Transverse colon (tissue), 4 donors: ENCODE data around the gene CD320. TPM values are rescaled to one million over a fixed set of nuclear protein-coding genes. Genes with fewer than 3 reads are reported as not detected.
"Not testable (repeated sequence)": the region's sequence is repeated elsewhere in the genome, so short reads cannot be mapped to it uniquely, and the experiment has no call there.

Source experiments
- DNase-seq: peaks from one replicate; pipeline ENCODE4 v3.0.0-alpha.2; 2019
- H3K27ac ChIP-seq, 4 donors: fragments of 200-600 bp; sonication (generic); 2 replicates each; pipeline ENCODE4 v1.5.1; 2016 to 2018; ENCODE audit warnings: inconsistent platforms in 4 of 4
- H3K27me3 ChIP-seq: fragments of 200-600 bp; sonication (generic); 2 replicates; pipeline ENCODE4 v1.5.1; 2017; ENCODE audit warnings: inconsistent platforms
- H3K36me3 ChIP-seq, 4 donors: fragments of 200-600 bp; sonication (generic); 2 replicates each; pipeline ENCODE4 v1.5.1; 2017 to 2019; ENCODE audit warnings: inconsistent platforms in 4 of 4
- H3K4me1 ChIP-seq, 4 donors: fragments of 200-600 bp; sonication (generic); 2 replicates each; pipeline ENCODE4 v1.5.1; 2017 to 2020; ENCODE audit warnings: inconsistent platforms in 4 of 4
- H3K4me3 ChIP-seq, 4 donors: fragments of 200-600 bp; sonication (generic); 1 replicate in 1 of 4; 2 replicates in 3 of 4; pipeline versions ENCODE4 v1.5.1 to v1.6.1; 2017 to 2019; ENCODE audit warnings: inconsistent platforms in 4 of 4
- H3K9me3 ChIP-seq, 2 donors: fragments of 200-600 bp; sonication (generic); 2 replicates each; pipeline ENCODE4 v1.5.1; 2017 to 2019; ENCODE audit warnings: inconsistent platforms in 2 of 2
- CTCF ChIP-seq, 5 experiments: fragments of 200-600 bp in 3 of 5; fragments of 450-650 bp in 2 of 5; sonication (generic) in 3 of 5; IDR thresholded peaks; 1 replicate in 2 of 5; 2 replicates in 3 of 5; pipeline ENCODE4 v1.5.1; 2016 to 2017; ENCODE audit warnings: antibody characterized with exemption in 5 of 5, inconsistent platforms in 3 of 5, mild to moderate bottlenecking in 2 of 5, moderate library complexity in 1 of 5
- EP300 ChIP-seq: sonication (generic); formaldehyde crosslinking; IDR thresholded peaks from one replicate; pipeline ENCODE4 v1.6.1; 2017; ENCODE audit warnings: antibody characterized with exemption, low read depth
- POLR2A ChIP-seq: fragments of 450-650 bp; IDR thresholded peaks from one replicate; pipeline ENCODE4 v1.6.1; 2016; ENCODE audit warnings: antibody characterized with exemption, mild to moderate bottlenecking, moderate library complexity
- POLR2AphosphoS5 ChIP-seq, 3 donors: sonication (generic); formaldehyde crosslinking; IDR thresholded peaks; one replicate each; pipeline ENCODE4 v1.6.1; 2016; ENCODE audit warnings: antibody characterized with exemption in 3 of 3
- WGBS, 2 donors: methylation state at CpG; one replicate each; pipeline ENCODE4 v1.1.5; 2018; ENCODE audit warnings: low coverage in 1 of 2; 5-methylcytosine and 5-hydroxymethylcytosine counted together
- in situ Hi-C, 4 donors: fragments of 200-750 bp; cut with MboI; loops; one replicate each; pipeline versions ENCODE4 v1.15.0 to v1.15.1; 2017; ENCODE audit warnings: low sequenced_read_pairs in 3 of 4, low pct_ligation_motif_present in 1 of 4, low pct_unique_long_range_greater_than_20kb in 1 of 4
- intact Hi-C: fragments of 100-400 bp; cut with DNase I; formaldehyde crosslinking; loops from one replicate; pipeline ENCODE4 v1.15.1; 2023; ENCODE audit warnings: low total_unique reads
- total RNA-seq, 4 donors: library from RNA; depleted of rRNA; stranded (reverse); fragments of >200 nt; gene quantifications; one replicate each; pipeline ENCODE4 v1.1.0, GENCODE V29; 2016

Gene CD320
- total RNA-seq, 4 donors from 2014 or later, result 9.4 to 73.2 (median 41.0) TPM

GRCh38 chr19:8302357-8302691, 5.8 kb downstream of the CD320 start:
- WGBS, 2 donors, result 30 to 55% methylated on average over 2 to 11 of the region's 11 CpGs

GRCh38 chr19:8291337-8291736, 16.8 kb downstream of the CD320 start:
- WGBS, 2 donors, result no CpG with 5 or more reads among the region's 9 CpGs

More at GRCh38 chr19:8302357-8302691, 5.8 kb downstream of the CD320 start:
- H3K4me1 ChIP-seq, result peaks cover 4 to 16% (median 14%) of the 10 kb centered on the region in 4 donors
- in situ Hi-C loops (no loop called here), intact Hi-C loops (no loop called here)
- H3K4me3 ChIP-seq, result no peak overlapping the region
- TF ChIP-seq POLR2A (no peak), POLR2AphosphoS5 (IDR thresholded peaks at IDR 0.05) (no peak), EP300 (no peak), CTCF (IDR thresholded peaks at IDR 0.05) (no peak)
- H3K27ac ChIP-seq, result no peak overlapping the region
- H3K36me3 ChIP-seq, result peaks cover 0 to 5% (median 0%) of the 10 kb centered on the region in 4 donors
- DNase-seq, result no peak
- H3K27me3 ChIP-seq, result no peaks in the 10 kb centered on the region
- no peaks in the 10 kb centered on the region for H3K9me3 ChIP-seq

GRCh38 chr19:8276508-8276907, 31.6 kb downstream of the CD320 start:
- H3K9me3 ChIP-seq, H3K4me1 ChIP-seq, H3K36me3 ChIP-seq, H3K4me3 ChIP-seq, H3K27ac ChIP-seq, DNase-seq, intact Hi-C loops, in situ Hi-C loops, H3K27me3 ChIP-seq: not testable (repeated sequence)
- no CpG with 5 or more reads among the region's 9 CpGs for WGBS, 2 donors

More at GRCh38 chr19:8291337-8291736, 16.8 kb downstream of the CD320 start:
- in situ Hi-C loops, DNase-seq, H3K4me3 ChIP-seq, H3K36me3 ChIP-seq, H3K9me3 ChIP-seq, H3K27me3 ChIP-seq, H3K27ac ChIP-seq, intact Hi-C loops, H3K4me1 ChIP-seq: not testable (repeated sequence)

GRCh38 chr19:8269724-8270123, 38.4 kb downstream of the CD320 start:
- DNase-seq, result no peak

GRCh38 chr19:8265872-8266271, 42.3 kb downstream of the CD320 start:
- in situ Hi-C loops (loop anchor here in 1 of 4 donors (5.0 kb wide), 1 partner anchor 56 kb away; the partner anchor contains the start of genes NDUFA7 and RPS28), intact Hi-C loops (no loop called here)
- Histone ChIP-seq H3K4me3 (no peak overlapping the region), H3K27ac (no peak overlapping the region), H3K36me3 (no peaks in the 10 kb centered on the region), H3K9me3 (no peaks in the 10 kb centered on the region), H3K4me1 (peaks cover 0 to 11% (median 3%) of the 10 kb centered on the region in 4 donors), H3K27me3 (peaks cover 12% of the 10 kb centered on the region)
- no peak for DNase-seq
- TF ChIP-seq POLR2AphosphoS5 (IDR thresholded peaks at IDR 0.05) (no peak), EP300 (no peak), CTCF (IDR thresholded peaks at IDR 0.05) (no peak), POLR2A (no peak)
- WGBS, 2 donors, result 75% methylated on average over 3 of the region's 3 CpGs

More at GRCh38 chr19:8269724-8270123, 38.4 kb downstream of the CD320 start:
- in situ Hi-C loops (loop anchor here in 1 of 4 donors (5.0 kb wide), 1 partner anchor 53 kb away; the partner anchor contains the start of genes NDUFA7 and RPS28), intact Hi-C loops (no loop called here)
- H3K9me3 ChIP-seq, result no peaks in the 10 kb centered on the region
- H3K4me1 ChIP-seq, result peaks cover 0 to 11% (median 3%) of the 10 kb centered on the region in 4 donors
- TF ChIP-seq POLR2A, result no peak
- no peak for TF ChIP-seq CTCF (IDR thresholded peaks at IDR 0.05)
- no peaks in the 10 kb centered on the region for H3K36me3 ChIP-seq
- H3K27me3 ChIP-seq, result peaks cover 12% of the 10 kb centered on the region
- H3K27ac ChIP-seq, result peak overlapping the region; percentile 57 to 74 (median 59)
- WGBS, 2 donors, result 60 to 91% methylated on average over 1 to 3 of the region's 3 CpGs
- no peak overlapping the region for H3K4me3 ChIP-seq

- H3K36me3 ChIP-seq, H3K4me1 ChIP-seq, H3K9me3 ChIP-seq, H3K4me3 ChIP-seq, intact Hi-C loops, H3K27ac ChIP-seq, DNase-seq, in situ Hi-C loops: not testable (repeated sequence)
- WGBS, 2 donors, result 67 to 100% methylated on average over 1 to 4 of the region's 4 CpGs
- H3K27me3 ChIP-seq, result peaks cover 12% of the 10 kb centered on the region
These were observed 43.9 kb downstream of the CD320 start for GRCh38 chr19:8264248-8264647.
